Activated T-cell treated with anti-CD3 and anti-CD28 coated beads for 1 hour (primary cell): ENCODE data around the gene KRTAP10-4.
"Not testable (repeated sequence)": the region's sequence is repeated elsewhere in the genome, so short reads cannot be mapped to it uniquely, and the experiment has no call there.

ENCODE experiments used
- DNase-seq: peaks from one replicate; pipeline ENCODE4 v3.0.0-alpha.2; 2020; ENCODE audit warnings: low read depth

Gene KRTAP10-4

GRCh38 chr21:44534688-44535087 is 38.8 kb upstream of the KRTAP10-4 start:
- no peak for DNase-seq

- DNase-seq = no peak
Observed at GRCh38 chr21:44535963-44536362, 37.6 kb upstream of the KRTAP10-4 start.

GRCh38 chr21:44537930-44538911 is 35.3 kb upstream of the KRTAP10-4 start:
- DNase-seq = no peak

- no peak for DNase-seq
Observed at GRCh38 chr21:44539046-44539445, 34.5 kb upstream of the KRTAP10-4 start.

- no peak for DNase-seq
Observed at GRCh38 chr21:44539991-44540666, 33.4 kb upstream of the KRTAP10-4 start, which contains the start of gene KRTAP10-1. Gene KRTAP10-1, minus strand, starts transcription at chr21:44540195. Its CDS starts 45 bp downstream, at chr21:44540150.

GRCh38 chr21:44540741-44541288 is 32.7 kb upstream of the KRTAP10-4 start:
- no peak for DNase-seq

GRCh38 chr21:44542716-44543115 is 30.8 kb upstream of the KRTAP10-4 start:
- no peak for DNase-seq

GRCh38 chr21:44544566-44544965 is 29.0 kb upstream of the KRTAP10-4 start:
- no peak for DNase-seq

GRCh38 chr21:44547656-44548331 is 25.7 kb upstream of the KRTAP10-4 start:
- DNase-seq = no peak

GRCh38 chr21:44548381-44548780 is 25.1 kb upstream of the KRTAP10-4 start:
- no peak for DNase-seq

- no peak for DNase-seq
Observed at GRCh38 chr21:44548922-44549321, 24.6 kb upstream of the KRTAP10-4 start.

GRCh38 chr21:44549525-44550211 is 23.9 kb upstream of the KRTAP10-4 start:
- DNase-seq = no peak

GRCh38 chr21:44550285-44550684 is 23.2 kb upstream of the KRTAP10-4 start:
- DNase-seq = not testable (repeated sequence)

- DNase-seq = no peak
Observed at GRCh38 chr21:44550807-44551206, 22.7 kb upstream of the KRTAP10-4 start.

GRCh38 chr21:44551340-44551961 is 22.1 kb upstream of the KRTAP10-4 start, which contains the start of gene KRTAP10-2:
Gene KRTAP10-2, minus strand, starts transcription at chr21:44551505. Its CDS starts 47 bp downstream, at chr21:44551458.
- DNase-seq = no peak

- no peak for DNase-seq
Observed at GRCh38 chr21:44552136-44552535, 21.4 kb upstream of the KRTAP10-4 start.

GRCh38 chr21:44552681-44553080 is 20.8 kb upstream of the KRTAP10-4 start:
- no peak for DNase-seq

- DNase-seq = no peak
Observed at GRCh38 chr21:44555200-44555875, 18.2 kb upstream of the KRTAP10-4 start.

- no peak for DNase-seq
Observed at GRCh38 chr21:44556879-44557278, 16.6 kb upstream of the KRTAP10-4 start.
